ENCODE measurements around the gene CLEC18B. TPM values are rescaled to one million over a fixed set of nuclear protein-coding genes. Genes with fewer than 3 reads are reported as not detected.
"Not testable (repeated sequence)": the region's sequence is repeated elsewhere in the genome, so short reads cannot be mapped to it uniquely, and the experiment has no call there.

CLEC18B gene
- total RNA-seq, 1 donor from 2014 or later = 4.9 TPM

DNA sequence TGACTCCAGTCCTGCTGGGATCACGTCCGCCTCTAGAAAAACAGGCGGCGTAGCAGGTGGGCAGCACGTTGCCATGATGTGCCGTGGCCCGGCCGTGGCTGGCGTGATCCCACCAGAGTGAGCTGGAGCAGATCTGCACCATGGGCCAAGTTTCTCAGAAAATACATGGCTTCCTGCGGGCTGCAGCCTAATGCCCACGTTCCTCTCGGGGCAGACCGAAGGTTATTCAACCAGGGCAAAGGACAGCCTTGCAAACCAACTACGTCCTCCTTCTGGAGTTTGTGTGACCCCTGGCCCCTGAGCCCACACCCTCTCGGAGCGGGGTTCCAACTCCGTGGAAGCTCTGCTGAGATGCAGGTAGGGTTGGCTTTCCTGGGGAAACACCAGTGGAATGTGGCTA lies 808 bp upstream of the CLEC18B start:
- H3K36me3 ChIP-seq (ENCODE audit: insufficient read depth, low read length); H3K27ac Mint-ChIP-seq (ENCODE audit: unreplicated experiment); H3K27me3 ChIP-seq (ENCODE audit: insufficient read depth, low read length); H3K4me2 ChIP-seq (ENCODE audit: low read length); H2AFZ ChIP-seq (ENCODE audit: low read depth, low read length); H3K36me3 Mint-ChIP-seq (ENCODE audit: low read depth, unreplicated experiment); H4K20me1 ChIP-seq (ENCODE audit: insufficient read depth, low read length); H3K9me3 Mint-ChIP-seq (ENCODE audit: unreplicated experiment); H3K79me2 ChIP-seq (ENCODE audit: insufficient read depth, low read length); FAIRE-seq; H3K4me3 Mint-ChIP-seq (ENCODE audit: unreplicated experiment); H3K4me1 Mint-ChIP-seq (ENCODE audit: low read depth, unreplicated experiment); H3K4me3 ChIP-seq (ENCODE audit: insufficient read depth, low read depth, low read length); DNase-seq (ENCODE audit: low read depth); H3K9me3 ChIP-seq (ENCODE audit: insufficient read depth, low read depth, low read length); H3K9ac ChIP-seq (ENCODE audit: low read length); H3K27ac ChIP-seq (ENCODE audit: low read depth, low read length); H3K27me3 Mint-ChIP-seq (ENCODE audit: low read depth, unreplicated experiment); H3K4me1 ChIP-seq (ENCODE audit: insufficient read depth, low read length): not testable (repeated sequence)

DNA sequence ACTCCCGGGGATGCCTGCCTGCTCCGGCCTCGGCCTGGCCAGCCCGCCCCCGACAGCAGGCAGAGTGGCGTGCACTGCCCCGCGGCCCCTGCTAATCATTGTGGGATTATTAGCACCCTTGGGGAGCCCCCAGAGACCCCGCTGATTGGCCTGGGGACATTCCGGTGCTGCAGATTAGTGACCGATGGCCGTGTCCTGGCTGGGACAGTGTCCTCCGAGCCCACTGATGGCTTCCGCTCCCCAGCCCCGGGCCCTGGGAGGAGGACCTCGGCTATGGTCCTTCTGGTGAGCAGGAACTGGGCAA lies 156 bp upstream of the CLEC18B start:
- not testable (repeated sequence) for H3K4me3 ChIP-seq (ENCODE audit: insufficient read depth, low read depth, low read length); H3K9me3 Mint-ChIP-seq (ENCODE audit: unreplicated experiment); H3K36me3 ChIP-seq (ENCODE audit: insufficient read depth, low read length); H3K27me3 Mint-ChIP-seq (ENCODE audit: low read depth, unreplicated experiment); H3K79me2 ChIP-seq (ENCODE audit: insufficient read depth, low read length); H3K36me3 Mint-ChIP-seq (ENCODE audit: low read depth, unreplicated experiment); H3K4me1 Mint-ChIP-seq (ENCODE audit: low read depth, unreplicated experiment); H3K4me2 ChIP-seq (ENCODE audit: low read length); FAIRE-seq; H4K20me1 ChIP-seq (ENCODE audit: insufficient read depth, low read length); H3K27me3 ChIP-seq (ENCODE audit: insufficient read depth, low read length); H3K9ac ChIP-seq (ENCODE audit: low read length); DNase-seq (ENCODE audit: low read depth); H3K27ac ChIP-seq (ENCODE audit: low read depth, low read length); H3K9me3 ChIP-seq (ENCODE audit: insufficient read depth, low read depth, low read length); H3K4me3 Mint-ChIP-seq (ENCODE audit: unreplicated experiment); H2AFZ ChIP-seq (ENCODE audit: low read depth, low read length); H3K4me1 ChIP-seq (ENCODE audit: insufficient read depth, low read length); H3K27ac Mint-ChIP-seq (ENCODE audit: unreplicated experiment)

DNA sequence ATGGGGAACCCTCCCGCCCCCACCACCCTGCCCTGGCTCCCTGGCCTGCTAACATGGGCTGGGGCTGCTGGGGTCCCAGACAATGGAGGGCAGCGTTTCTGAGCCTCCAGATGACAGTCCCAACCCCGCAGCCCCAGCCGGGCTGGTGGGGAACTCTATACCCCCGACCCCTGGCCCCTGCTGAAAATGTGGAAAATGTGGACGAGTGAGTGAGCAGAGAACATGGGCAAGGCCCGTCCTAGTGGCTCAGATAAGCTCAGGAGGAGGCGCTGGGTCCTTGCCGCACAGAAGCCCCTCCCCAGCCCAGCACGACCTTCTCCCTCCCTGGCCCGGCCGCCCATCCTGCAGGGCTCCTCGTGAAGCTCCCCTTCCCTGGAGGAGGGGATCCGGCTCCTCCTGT lies 1.5 kb downstream of the CLEC18B start:
- not testable (repeated sequence) for H3K9me3 Mint-ChIP-seq (ENCODE audit: unreplicated experiment); H3K4me1 ChIP-seq (ENCODE audit: insufficient read depth, low read length); H3K27ac Mint-ChIP-seq (ENCODE audit: unreplicated experiment); H3K27me3 Mint-ChIP-seq (ENCODE audit: low read depth, unreplicated experiment); H3K27me3 ChIP-seq (ENCODE audit: insufficient read depth, low read length); DNase-seq (ENCODE audit: low read depth); H3K4me3 Mint-ChIP-seq (ENCODE audit: unreplicated experiment); H4K20me1 ChIP-seq (ENCODE audit: insufficient read depth, low read length); H3K79me2 ChIP-seq (ENCODE audit: insufficient read depth, low read length); H3K4me2 ChIP-seq (ENCODE audit: low read length); H3K9me3 ChIP-seq (ENCODE audit: insufficient read depth, low read depth, low read length); H3K36me3 Mint-ChIP-seq (ENCODE audit: low read depth, unreplicated experiment); H3K36me3 ChIP-seq (ENCODE audit: insufficient read depth, low read length); H3K9ac ChIP-seq (ENCODE audit: low read length); H3K27ac ChIP-seq (ENCODE audit: low read depth, low read length); H3K4me3 ChIP-seq (ENCODE audit: insufficient read depth, low read depth, low read length); FAIRE-seq; H2AFZ ChIP-seq (ENCODE audit: low read depth, low read length); H3K4me1 Mint-ChIP-seq (ENCODE audit: low read depth, unreplicated experiment)

DNA sequence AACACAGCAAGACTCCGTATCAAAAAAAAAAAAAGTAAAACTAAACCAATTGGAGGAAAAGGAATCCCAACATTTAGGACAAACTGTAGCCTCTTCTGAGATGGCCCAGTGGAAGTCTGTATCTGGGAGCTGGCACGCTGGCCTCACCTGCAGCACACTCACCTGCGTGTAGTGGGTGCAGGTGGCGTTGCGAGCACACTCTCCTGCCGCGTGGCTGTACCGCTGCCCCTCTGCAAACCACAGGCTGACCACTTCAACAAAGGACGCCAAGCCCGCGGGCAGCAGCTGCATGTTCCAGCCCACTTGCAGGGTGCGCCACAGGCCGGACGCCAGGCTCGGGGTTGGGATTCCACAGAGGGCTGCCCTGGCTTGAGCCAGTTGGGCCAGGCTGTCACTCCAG lies 3.4 kb downstream of the CLEC18B start:
- H3K4me1 Mint-ChIP-seq (ENCODE audit: low read depth, unreplicated experiment); FAIRE-seq: not testable (repeated sequence)

DNA sequence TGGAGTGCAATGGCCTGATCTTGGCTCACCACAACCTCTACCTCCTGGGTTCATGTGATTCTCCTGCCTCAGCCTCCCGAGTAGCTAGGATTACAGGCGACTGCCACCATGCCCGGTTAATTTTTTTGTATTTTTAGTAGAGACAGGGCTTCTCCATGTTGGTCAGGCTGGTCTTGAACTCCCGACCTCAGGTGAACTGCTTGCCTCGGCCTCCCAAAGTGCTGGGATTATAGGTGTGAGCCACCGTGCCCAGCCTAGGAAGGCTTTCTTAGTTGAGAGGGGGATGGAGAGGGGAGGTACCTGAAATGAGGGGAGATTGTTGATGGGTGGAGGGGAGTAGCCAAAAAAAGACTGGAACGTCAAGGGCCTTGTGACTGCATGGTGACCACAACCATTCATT lies 7.4 kb downstream of the CLEC18B start:
- DNase-seq (ENCODE audit: low read depth); H3K27me3 Mint-ChIP-seq (ENCODE audit: low read depth, unreplicated experiment); H3K36me3 ChIP-seq (ENCODE audit: insufficient read depth, low read length); H3K9ac ChIP-seq (ENCODE audit: low read length); H3K4me3 Mint-ChIP-seq (ENCODE audit: unreplicated experiment); H3K79me2 ChIP-seq (ENCODE audit: insufficient read depth, low read length); H3K4me3 ChIP-seq (ENCODE audit: insufficient read depth, low read depth, low read length); H3K9me3 Mint-ChIP-seq (ENCODE audit: unreplicated experiment); H3K9me3 ChIP-seq (ENCODE audit: insufficient read depth, low read depth, low read length); H4K20me1 ChIP-seq (ENCODE audit: insufficient read depth, low read length); H2AFZ ChIP-seq (ENCODE audit: low read depth, low read length); H3K4me1 Mint-ChIP-seq (ENCODE audit: low read depth, unreplicated experiment); H3K36me3 Mint-ChIP-seq (ENCODE audit: low read depth, unreplicated experiment); H3K27me3 ChIP-seq (ENCODE audit: insufficient read depth, low read length); H3K4me2 ChIP-seq (ENCODE audit: low read length); H3K27ac ChIP-seq (ENCODE audit: low read depth, low read length); H3K27ac Mint-ChIP-seq (ENCODE audit: unreplicated experiment); H3K4me1 ChIP-seq (ENCODE audit: insufficient read depth, low read length); FAIRE-seq: not testable (repeated sequence)

More for the DNA sequence above, 3.4 kb downstream of the CLEC18B start:
- not testable (repeated sequence) for H3K79me2 ChIP-seq (ENCODE audit: insufficient read depth, low read length); H3K4me1 ChIP-seq (ENCODE audit: insufficient read depth, low read length); DNase-seq (ENCODE audit: low read depth); H3K27ac ChIP-seq (ENCODE audit: low read depth, low read length); H3K27me3 ChIP-seq (ENCODE audit: insufficient read depth, low read length); H3K36me3 Mint-ChIP-seq (ENCODE audit: low read depth, unreplicated experiment); H2AFZ ChIP-seq (ENCODE audit: low read depth, low read length); H3K27ac Mint-ChIP-seq (ENCODE audit: unreplicated experiment); H3K4me3 Mint-ChIP-seq (ENCODE audit: unreplicated experiment); H4K20me1 ChIP-seq (ENCODE audit: insufficient read depth, low read length); H3K4me2 ChIP-seq (ENCODE audit: low read length); H3K4me3 ChIP-seq (ENCODE audit: insufficient read depth, low read depth, low read length); H3K9ac ChIP-seq (ENCODE audit: low read length); H3K9me3 Mint-ChIP-seq (ENCODE audit: unreplicated experiment); H3K9me3 ChIP-seq (ENCODE audit: insufficient read depth, low read depth, low read length); H3K36me3 ChIP-seq (ENCODE audit: insufficient read depth, low read length); H3K27me3 Mint-ChIP-seq (ENCODE audit: low read depth, unreplicated experiment)

DNA sequence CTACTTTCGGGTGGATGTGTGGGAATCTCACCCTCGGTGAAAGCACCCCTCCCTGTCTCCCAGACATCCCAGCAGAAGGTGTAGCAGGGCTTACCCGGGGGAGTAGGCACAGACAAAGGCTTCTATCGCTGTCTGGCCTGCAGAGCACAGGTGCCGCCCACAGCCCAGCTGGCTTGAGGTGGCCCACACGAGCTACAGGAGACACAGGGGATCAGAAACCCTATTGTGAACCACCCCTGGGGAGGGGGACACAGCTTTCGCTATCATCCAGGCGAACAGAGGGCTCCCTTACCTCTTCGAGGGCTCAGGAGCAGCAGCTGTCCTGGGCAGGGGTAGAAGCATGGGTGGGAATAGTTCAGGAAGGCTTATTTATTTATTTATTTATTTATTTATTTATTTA lies 7.8 kb downstream of the CLEC18B start:
- H3K36me3 ChIP-seq (ENCODE audit: insufficient read depth, low read length); H3K27me3 ChIP-seq (ENCODE audit: insufficient read depth, low read length); H3K27me3 Mint-ChIP-seq (ENCODE audit: low read depth, unreplicated experiment); H3K4me3 Mint-ChIP-seq (ENCODE audit: unreplicated experiment); H3K4me1 ChIP-seq (ENCODE audit: insufficient read depth, low read length); FAIRE-seq; H3K9ac ChIP-seq (ENCODE audit: low read length); H3K4me3 ChIP-seq (ENCODE audit: insufficient read depth, low read depth, low read length); H4K20me1 ChIP-seq (ENCODE audit: insufficient read depth, low read length); DNase-seq (ENCODE audit: low read depth); H2AFZ ChIP-seq (ENCODE audit: low read depth, low read length); H3K4me2 ChIP-seq (ENCODE audit: low read length); H3K27ac Mint-ChIP-seq (ENCODE audit: unreplicated experiment); H3K4me1 Mint-ChIP-seq (ENCODE audit: low read depth, unreplicated experiment); H3K9me3 Mint-ChIP-seq (ENCODE audit: unreplicated experiment); H3K9me3 ChIP-seq (ENCODE audit: insufficient read depth, low read depth, low read length); H3K79me2 ChIP-seq (ENCODE audit: insufficient read depth, low read length); H3K36me3 Mint-ChIP-seq (ENCODE audit: low read depth, unreplicated experiment); H3K27ac ChIP-seq (ENCODE audit: low read depth, low read length): not testable (repeated sequence)

All from astrocyte (in vitro differentiated cells and primary cell).